Activated CD8-positive, alpha-beta memory T cell treated with anti-CD3 and anti-CD28 coated beads for 36 hours (primary cell): ENCODE results near the gene RIPOR1. TPM values are rescaled to one million over a fixed set of nuclear protein-coding genes. Genes with fewer than 3 reads are reported as not detected.

Experiments
- total RNA-seq, 2 experiments: library from RNA; stranded (reverse); gene quantifications; one replicate each; pipeline ENCODE4 v1.2.3, GENCODE V29; 2021

The RIPOR1 gene
- total RNA-seq, 2 experiments from 2014 or later = 23.4 to 30.9 TPM

Other genes starting within 250 kb of the RIPOR1 start
- gene PLEKHG4, start 249.3 kb upstream of the RIPOR1 start, total RNA-seq = 10 to 100 TPM; 25.8 to 26.1 TPM
- gene KCTD19, start 202.1 kb upstream of the RIPOR1 start, total RNA-seq = 1 to 10 TPM; 1.4 to 1.5 TPM
- 1 to 10 TPM in 1 of 2 experiments, under 1 TPM in 1; 0.55 to 1.1 TPM for gene LRRC36, start 202.0 kb upstream of the RIPOR1 start, total RNA-seq
- not detected for gene TPPP3, start 135.3 kb upstream of the RIPOR1 start, total RNA-seq
- 1 to 10 TPM; 1.0 to 1.1 TPM for gene ZDHHC1, start 112.4 kb upstream of the RIPOR1 start, total RNA-seq
- 1 to 10 TPM; 1.3 to 1.9 TPM for gene HSD11B2, start 97.7 kb upstream of the RIPOR1 start, total RNA-seq
- gene ATP6V0D1, start 47.7 kb upstream of the RIPOR1 start, total RNA-seq = 10 to 100 TPM; 42.2 to 45.0 TPM
- under 1 TPM in 1 of 2 experiments, not detected in 1; 0.25 TPM for gene AGRP, start 45.3 kb upstream of the RIPOR1 start, total RNA-seq
- 10 to 100 TPM; 54.2 to 55.1 TPM for gene CTCF, start 33.7 kb downstream of the RIPOR1 start, total RNA-seq
- gene CARMIL2, start 116.3 kb downstream of the RIPOR1 start, total RNA-seq = 100 to 1,000 TPM; 124 to 130 TPM
- 10 to 100 TPM; 75.8 to 78.5 TPM for gene ACD, start 131.4 kb downstream of the RIPOR1 start, total RNA-seq
- gene PARD6A, start 132.1 kb downstream of the RIPOR1 start, total RNA-seq = 10 to 100 TPM; 17.4 to 18.3 TPM
- gene ENKD1, start 137.9 kb downstream of the RIPOR1 start, total RNA-seq = 10 to 100 TPM; 15.0 to 17.0 TPM
- 1 to 10 TPM; 1.7 to 2.0 TPM for gene C16orf86, start 138.0 kb downstream of the RIPOR1 start, total RNA-seq
- gene GFOD2, start 190.5 kb downstream of the RIPOR1 start, total RNA-seq = 10 to 100 TPM; 19.1 to 22.9 TPM